Stimulated activated CD8-positive, alpha-beta memory T cell treated with anti-CD3 and anti-CD28 coated beads, Interleukin-2, amount 100 ng/mL, for 48 hours (primary cell): ENCODE data around the gene GPR68.

ENCODE experiments used
- DNase-seq, 2 donors: peaks; one replicate each; pipeline ENCODE4 v3.0.0-alpha.2; 2020; ENCODE audit warnings: low read depth in 2 of 2

The GPR68 gene, protein sequence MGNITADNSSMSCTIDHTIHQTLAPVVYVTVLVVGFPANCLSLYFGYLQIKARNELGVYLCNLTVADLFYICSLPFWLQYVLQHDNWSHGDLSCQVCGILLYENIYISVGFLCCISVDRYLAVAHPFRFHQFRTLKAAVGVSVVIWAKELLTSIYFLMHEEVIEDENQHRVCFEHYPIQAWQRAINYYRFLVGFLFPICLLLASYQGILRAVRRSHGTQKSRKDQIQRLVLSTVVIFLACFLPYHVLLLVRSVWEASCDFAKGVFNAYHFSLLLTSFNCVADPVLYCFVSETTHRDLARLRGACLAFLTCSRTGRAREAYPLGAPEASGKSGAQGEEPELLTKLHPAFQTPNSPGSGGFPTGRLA

GRCh38 chr14:91244501-91244901 lies at the start of gene GPR68:
Gene GPR68 (minus strand): TSS chr14:91244704. CDS start chr14:91235050, 9,654 bp downstream.
- DNase-seq, result no peak

GRCh38 chr14:91294153-91294552 lies 49.6 kb upstream of the GPR68 start:
- DNase-seq, result no peak

- no peak for DNase-seq
Observed at GRCh38 chr14:91293281-91293680, 48.8 kb upstream of the GPR68 start.

- DNase-seq, result no peak
Observed at GRCh38 chr14:91292491-91292890, 48.0 kb upstream of the GPR68 start.

GRCh38 chr14:91291786-91292405 lies 47.4 kb upstream of the GPR68 start:
- DNase-seq, result no peak

GRCh38 chr14:91290986-91291385 lies 46.5 kb upstream of the GPR68 start:
- DNase-seq, result no peak

- no peak for DNase-seq
Observed at GRCh38 chr14:91289464-91289863, 45.0 kb upstream of the GPR68 start.

DNA sequence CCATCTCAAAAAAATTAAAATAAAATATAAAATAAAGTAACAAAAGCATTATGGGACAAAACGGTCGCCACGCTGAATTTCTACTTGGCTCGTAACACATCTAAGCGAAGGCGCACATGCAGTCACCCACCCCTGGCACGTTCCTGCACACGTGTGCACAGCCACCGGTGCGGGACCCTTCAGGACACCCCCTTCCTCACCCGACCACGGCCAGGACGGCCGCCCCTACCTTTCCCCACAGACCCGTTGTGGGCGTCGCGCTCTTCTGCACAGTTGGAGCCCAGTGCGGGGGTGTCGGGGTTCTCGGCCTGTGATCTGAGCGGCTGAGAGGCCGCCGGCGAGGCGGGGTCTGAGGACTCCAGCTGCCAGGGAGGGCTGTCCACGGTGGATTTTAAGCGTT lies 44.4 kb upstream of the GPR68 start:
- no peak for DNase-seq

- peak; percentile 62 to 66 for DNase-seq
Observed at GRCh38 chr14:91286530-91286937, 42.0 kb upstream of the GPR68 start.

DNA sequence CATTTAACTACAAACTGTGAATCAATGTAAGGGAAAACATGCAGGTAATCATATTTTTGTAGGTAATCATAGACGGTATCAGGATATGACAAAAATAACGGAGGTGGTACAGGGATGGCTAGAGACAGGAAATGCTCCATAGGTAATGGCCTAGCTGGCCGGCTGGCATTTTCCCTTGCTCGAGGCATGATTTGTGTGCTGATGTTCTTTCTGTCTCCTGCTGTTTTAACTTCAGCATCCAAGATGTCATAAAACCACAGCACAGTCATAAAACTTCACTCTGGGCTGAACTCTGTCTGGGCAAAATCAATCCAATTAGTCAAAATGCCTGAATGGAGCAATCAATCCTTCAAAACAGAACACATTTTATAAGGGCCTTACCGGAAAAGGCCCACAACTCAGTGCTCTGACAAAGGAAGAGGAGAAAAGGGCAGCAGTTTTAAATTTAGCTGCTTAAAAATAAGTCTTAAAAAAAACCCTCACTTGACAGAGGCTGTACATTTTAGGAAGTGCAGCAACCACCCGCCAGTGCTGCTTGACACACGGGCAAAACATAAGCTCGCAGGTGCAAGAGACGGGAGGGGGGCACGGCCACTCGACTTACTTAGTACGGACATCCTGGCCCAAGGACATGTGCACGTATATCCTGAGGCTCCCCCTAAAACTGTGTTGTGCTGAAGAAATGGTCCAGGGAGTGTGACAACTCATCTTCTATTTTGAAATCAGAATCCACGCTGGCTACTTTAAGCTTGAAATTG lies 40.5 kb upstream of the GPR68 start:
- DNase-seq, result no peak

- no peak for DNase-seq
Observed at GRCh38 chr14:91284146-91284790, 39.8 kb upstream of the GPR68 start.

DNA sequence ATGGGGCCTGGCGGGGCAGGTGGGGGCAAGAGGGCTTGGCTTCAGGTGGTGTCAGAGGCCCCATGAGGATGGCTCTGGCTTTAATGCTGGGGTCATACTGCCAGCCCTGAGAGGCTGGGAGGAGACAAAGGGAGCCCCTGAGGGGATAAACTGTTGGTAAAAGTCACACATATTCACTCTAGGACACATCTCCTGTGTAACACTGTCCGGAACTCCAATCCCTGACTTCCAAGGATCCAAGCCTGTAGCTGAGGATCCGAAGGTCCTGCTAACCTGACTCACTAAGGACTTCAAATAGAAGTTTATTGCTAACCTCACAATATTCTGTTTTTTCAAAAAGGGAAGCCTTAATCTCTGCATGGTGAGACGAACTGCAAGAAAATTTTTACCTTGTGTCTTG lies 39.2 kb upstream of the GPR68 start:
- DNase-seq, result no peak

GRCh38 chr14:91282954-91283645 lies 38.6 kb upstream of the GPR68 start:
- DNase-seq, result no peak

GRCh38 chr14:91281346-91281745 lies 36.8 kb upstream of the GPR68 start:
- no peak for DNase-seq

- no peak for DNase-seq
Observed at GRCh38 chr14:91280129-91280528, 35.6 kb upstream of the GPR68 start.

- no peak for DNase-seq
Observed at GRCh38 chr14:91279354-91279753, 34.9 kb upstream of the GPR68 start.

- no peak for DNase-seq
Observed at GRCh38 chr14:91278383-91278715, 33.8 kb upstream of the GPR68 start.

DNA sequence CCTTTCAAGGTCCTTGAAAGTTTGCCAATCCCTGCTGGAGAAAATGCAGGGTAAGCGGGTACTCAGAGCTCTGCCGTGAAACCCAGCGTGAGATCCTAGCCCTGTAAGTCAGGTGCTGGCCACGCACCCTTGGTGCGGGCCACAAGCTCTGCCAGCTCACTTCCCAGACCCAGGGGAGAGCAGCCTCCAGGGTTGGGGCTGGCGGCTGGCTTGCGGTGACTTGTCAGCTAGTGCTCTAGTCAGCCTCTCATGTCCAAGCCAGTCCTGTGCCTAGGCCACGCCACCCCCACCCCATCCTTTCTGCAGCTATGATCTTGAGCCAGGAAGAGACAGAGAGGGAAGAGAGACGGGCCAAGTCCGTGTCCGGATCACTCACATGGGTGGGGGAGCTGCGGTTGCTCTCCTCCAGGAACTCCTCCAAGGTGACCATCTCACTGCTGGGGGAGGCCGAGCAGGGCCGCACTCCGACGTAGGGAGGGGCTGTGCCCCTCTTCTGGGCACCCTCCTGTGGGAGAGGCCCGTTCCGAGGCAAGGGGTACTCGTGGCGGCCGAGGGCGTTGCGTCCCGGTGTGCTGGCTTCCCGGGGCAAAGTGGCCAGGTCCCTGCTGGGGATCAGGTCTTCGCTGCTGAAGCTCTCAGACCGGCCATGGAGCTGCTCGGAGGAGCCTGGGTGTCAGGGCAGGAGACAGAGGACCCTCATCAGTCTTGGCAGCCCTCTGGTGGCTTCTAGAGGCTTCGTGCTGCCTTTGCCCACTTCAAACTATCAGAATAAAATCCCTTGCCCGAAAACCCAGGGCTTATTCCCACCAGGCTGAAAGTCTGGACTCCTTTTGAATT lies 33.3 kb upstream of the GPR68 start:
- no peak for DNase-seq

GRCh38 chr14:91274796-91275195 lies 30.3 kb upstream of the GPR68 start:
- no peak for DNase-seq

- DNase-seq, result no peak
Observed at GRCh38 chr14:91273885-91274273, 29.4 kb upstream of the GPR68 start.
